Measurements from ENCODE around the gene DENND5A. TPM values are rescaled to one million over a fixed set of nuclear protein-coding genes. Genes with fewer than 3 reads are reported as not detected.

DENND5A gene
- total RNA-seq, 4 donors from 2014 or later = 79.2 to 151 (median 96.2) TPM

DNA sequence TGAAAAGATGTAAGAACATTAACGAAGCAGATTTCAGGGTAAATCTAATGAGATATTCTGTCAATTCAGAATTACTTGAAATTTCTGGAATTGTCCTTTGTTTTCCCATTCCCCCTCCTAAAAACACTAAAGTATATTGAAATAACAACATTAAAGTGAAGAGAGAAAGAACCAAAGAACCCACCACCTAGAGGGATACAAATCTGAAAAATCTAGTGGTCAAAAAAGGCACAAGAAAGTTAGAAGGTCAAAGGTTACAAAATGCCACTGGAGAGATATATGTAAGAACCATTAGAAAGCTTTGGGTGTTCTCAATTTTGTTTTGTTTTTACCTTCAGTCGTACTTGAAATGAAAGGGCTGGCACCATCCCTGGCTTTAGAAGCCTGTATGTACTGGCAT lies 57.9 kb downstream of the DENND5A start:
- no peaks in the 10 kb centered on the region for H3K9me3 ChIP-seq
- ATAC-seq = no peak
- no peak overlapping the region for H3K4me3 ChIP-seq
- peaks cover 0 to 25% of the 10 kb centered on the region in 2 donors for H3K36me3 ChIP-seq
- no peak overlapping the region for H3K27ac ChIP-seq
- 80 to 93% methylated on average over 2 of the region's 2 CpGs for WGBS, 2 donors (ENCODE audit: low coverage in 1 of 2)
- H3K4me1 ChIP-seq = peaks cover 0 to 40% (median 0%) of the 10 kb centered on the region in 3 donors
- TF ChIP-seq POLR2A (IDR thresholded peaks at IDR 0.05) (no peak), CTCF (IDR thresholded peaks at IDR 0.05) (no peak), EP300 (IDR thresholded peaks at IDR 0.05) (no peak), POLR2AphosphoS5 (IDR thresholded peaks at IDR 0.05) (no peak)
- no peaks in the 10 kb centered on the region for H3K27me3 ChIP-seq

DNA sequence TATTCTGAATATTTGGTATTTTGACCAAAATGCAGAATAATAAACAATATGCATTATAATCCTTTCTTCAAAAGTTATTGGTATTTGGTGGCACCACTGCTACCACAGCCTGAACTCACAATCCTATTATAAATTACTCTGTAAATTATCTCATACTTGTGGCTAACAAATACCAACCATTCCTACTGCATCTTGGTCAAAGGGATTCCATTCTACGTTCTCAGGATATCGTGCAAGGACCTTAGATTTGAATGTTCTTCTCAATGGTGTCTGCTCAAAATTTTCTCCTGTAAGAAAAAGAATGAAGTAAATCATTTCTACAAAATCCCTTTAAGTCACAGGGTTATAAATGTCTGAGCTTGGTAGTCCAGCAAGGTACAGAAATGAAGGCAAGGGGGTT lies 58.7 kb downstream of the DENND5A start:
- Histone ChIP-seq H3K4me1 (peaks cover 0 to 40% (median 0%) of the 10 kb centered on the region in 3 donors), H3K27me3 (no peaks in the 10 kb centered on the region), H3K9me3 (no peaks in the 10 kb centered on the region), H3K36me3 (peaks cover 0 to 25% of the 10 kb centered on the region in 2 donors), H3K27ac (no peak overlapping the region), H3K4me3 (no peak overlapping the region)
- WGBS, 2 donors (ENCODE audit: low coverage in 1 of 2) = 63 to 64% methylated on average over 2 of the region's 2 CpGs
- no peak for TF ChIP-seq EP300 (IDR thresholded peaks at IDR 0.05)
- TF ChIP-seq CTCF (IDR thresholded peaks at IDR 0.05) = no peak
- no peak for TF ChIP-seq POLR2A (IDR thresholded peaks at IDR 0.05)
- TF ChIP-seq POLR2AphosphoS5 (IDR thresholded peaks at IDR 0.05) = no peak
- no peak for ATAC-seq

DNA sequence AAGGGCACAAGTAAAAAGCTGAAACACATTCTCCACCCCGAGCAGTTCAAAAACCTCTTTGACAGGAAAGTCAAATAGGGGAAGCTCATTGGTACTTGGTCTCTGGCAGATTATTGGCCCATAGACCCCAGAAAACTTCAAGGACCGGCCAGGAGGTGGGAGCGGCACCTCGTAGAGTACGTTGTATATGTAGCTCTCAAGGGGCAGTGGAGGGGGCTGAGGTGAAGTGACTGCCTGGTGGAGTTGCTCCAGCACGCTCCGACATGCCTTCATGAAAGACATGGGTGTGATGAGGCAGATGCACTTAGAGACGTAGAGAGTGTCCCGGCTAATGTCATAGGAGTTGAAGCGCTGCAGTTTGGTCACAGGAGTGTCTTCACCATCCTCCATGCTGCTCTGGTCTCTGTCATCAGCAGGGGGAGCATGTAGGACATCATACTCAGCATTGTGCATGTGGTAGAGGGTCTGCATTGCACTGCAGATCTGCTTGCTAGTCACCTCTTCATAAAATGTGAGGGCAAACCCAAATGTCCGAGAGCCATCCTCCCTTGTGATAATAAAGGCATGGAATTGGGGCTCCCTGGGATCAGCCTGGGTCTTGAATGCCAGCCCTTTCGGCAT lies 61.3 kb downstream of the DENND5A start:
- no peak for TF ChIP-seq CTCF (IDR thresholded peaks at IDR 0.05)
- no peak for TF ChIP-seq POLR2AphosphoS5 (IDR thresholded peaks at IDR 0.05)
- TF ChIP-seq POLR2A (IDR thresholded peaks at IDR 0.05) = no peak
- no peak for TF ChIP-seq EP300 (IDR thresholded peaks at IDR 0.05)
- Histone ChIP-seq H3K36me3 (peaks cover 0 to 30% of the 10 kb centered on the region in 2 donors), H3K27me3 (no peaks in the 10 kb centered on the region), H3K9me3 (no peaks in the 10 kb centered on the region), H3K4me3 (no peak overlapping the region), H3K4me1 (peaks cover 0 to 31% (median 0%) of the 10 kb centered on the region in 3 donors), H3K27ac (no peak overlapping the region)
- 79 to 84% methylated on average over 3 to 11 of the region's 12 CpGs for WGBS, 2 donors (ENCODE audit: low coverage in 1 of 2)
- no peak for ATAC-seq

- Histone ChIP-seq H3K27ac (no peak overlapping the region), H3K9me3 (no peaks in the 10 kb centered on the region), H3K36me3 (peaks cover 0 to 30% of the 10 kb centered on the region in 2 donors), H3K27me3 (no peaks in the 10 kb centered on the region), H3K4me3 (no peak overlapping the region), H3K4me1 (peaks cover 0 to 12% (median 0%) of the 10 kb centered on the region in 3 donors)
- TF ChIP-seq CTCF (IDR thresholded peaks at IDR 0.05) (no peak), POLR2AphosphoS5 (IDR thresholded peaks at IDR 0.05) (no peak), EP300 (IDR thresholded peaks at IDR 0.05) (no peak), POLR2A (IDR thresholded peaks at IDR 0.05) (no peak)
- no peak for ATAC-seq
- 85% methylated on average over 2 of the region's 3 CpGs; no CpG with 5 or more reads in 1 of the 2 donors for WGBS, 2 donors (ENCODE audit: low coverage in 1 of 2)
Measured at GRCh38 chr11:9201372-9202162, 63.6 kb downstream of the DENND5A start.
